ENCODE measurements around the gene CATSPERE. TPM values are rescaled to one million over a fixed set of nuclear protein-coding genes. Genes with fewer than 3 reads are reported as not detected.

The CATSPERE gene
- total and polyA plus RNA-seq, 2 of the 8 experiments (the other 6 are each of a cell fraction or from before 2014, with no cell fraction given) = 0.05 to 0.45 TPM

- Histone ChIP-seq H3K4me3 (ENCODE audit: extremely low read depth in 1 of 4, insufficient read depth in 2 of 4, low read depth in 3 of 4, low read length in 4 of 4) (no peak overlapping the region), H2BK15ac (ENCODE audit: low read length) (no peak overlapping the region), H3K79me1 (ENCODE audit: low read depth, low read length) (peaks cover 5% of the 10 kb centered on the region), H2BK5ac (ENCODE audit: low read depth, low read length) (no peak overlapping the region), H3K18ac (ENCODE audit: extremely low read depth, low read length) (no peak overlapping the region), H4K8ac (ENCODE audit: extremely low read depth, insufficient read depth, low read length) (no peak overlapping the region), H2AK5ac (ENCODE audit: low read depth, low read length) (no peak overlapping the region), H3K27me3 (replicated peaks in 1 of 4; ENCODE audit: control insufficient read depth in 3 of 4, extremely low read depth in 1 of 4, insufficient read depth in 3 of 4, low read length in 3 of 4) (no peaks in the 10 kb centered on the region), H3K56ac (replicated peaks; ENCODE audit: insufficient read length, low read depth, low read length) (no peak overlapping the region), H3K9me3 (ENCODE audit: insufficient read depth in 2 of 2, low read depth in 1 of 2, low read length in 1 of 2) (no peaks in the 10 kb centered on the region), H4K91ac (replicated peaks; ENCODE audit: insufficient read length, low read length) (no peak overlapping the region), H4K5ac (ENCODE audit: insufficient read length, low read depth, low read length) (no peak overlapping the region), H2BK20ac (ENCODE audit: low read length) (no peak overlapping the region), H3K14ac (ENCODE audit: insufficient read length) (no peak overlapping the region), H3K4me2 (ENCODE audit: insufficient read depth in 1 of 2, low read depth in 2 of 2, low read length in 2 of 2) (no peak overlapping the region), H2BK12ac (ENCODE audit: low read depth, low read length) (no peak overlapping the region), H3K36me3 (ENCODE audit: control insufficient read depth in 2 of 4, insufficient read depth in 4 of 4, low read length in 3 of 4) (peaks cover 0 to 32% (median 16%) of the 10 kb centered on the region in 4 experiments; a peak in 7 of 8 replicates), H2AFZ (ENCODE audit: low read length) (no peak overlapping the region), H3K9ac (replicated peaks in 1 of 4; ENCODE audit: extremely low read depth in 1 of 4, low read depth in 3 of 4, low read length in 3 of 4) (no peak overlapping the region), H3K79me2 (ENCODE audit: control insufficient read depth in 1 of 2, insufficient read depth in 2 of 2, low read length in 2 of 2) (peaks cover 0 to 50% of the 10 kb centered on the region in 2 experiments), H3K23ac (ENCODE audit: insufficient read length) (no peak overlapping the region), H3K4ac (replicated peaks; ENCODE audit: insufficient read length, low read depth, low read length) (no peak overlapping the region), H4K20me1 (replicated peaks in 1 of 2; ENCODE audit: control insufficient read depth in 1 of 2, insufficient read depth in 2 of 2, low read length in 2 of 2) (peaks cover 0 to 6% of the 10 kb centered on the region in 2 experiments), H2BK120ac (replicated peaks; ENCODE audit: low read depth, low read length) (no peak overlapping the region), H3K4me1 (replicated peaks in 1 of 4; ENCODE audit: control insufficient read depth in 3 of 4, insufficient read depth in 4 of 4, low read length in 3 of 4) (peaks cover 0 to 8% (median 6%) of the 10 kb centered on the region in 4 experiments; a peak in 6 of 7 replicates), H3K23me2 (ENCODE audit: low read depth, low read length) (no peaks in the 10 kb centered on the region), H3K27ac (ENCODE audit: low read depth, low read length) (no peak overlapping the region)
- FAIRE-seq = no peak
- CTCF ChIA-PET (ENCODE audit: partially characterized antibody) = no interaction called here
- POLR2A ChIA-PET (ENCODE audit: partially characterized antibody) = no interaction called here
- no peak for DNase-seq (ENCODE audit: low read depth in 1 of 2, low spot score in 2 of 2)
- TF ChIP-seq SIRT6 (IDR thresholded peaks at IDR 0.05; ENCODE audit: low read length) = no peak
- no peak for TF ChIP-seq EGR1 (IDR thresholded peaks at IDR 0.05; ENCODE audit: borderline replicate concordance, low read depth, low read length)
- no peak for TF ChIP-seq NANOG (IDR thresholded peaks at IDR 0.05; ENCODE audit: insufficient read depth, low read depth, low read length, poor library complexity, severe bottlenecking)
- TF ChIP-seq POLR2AphosphoS5 (IDR thresholded peaks at IDR 0.05; ENCODE audit: low read depth, low read length) = no peak
- no peak for TF ChIP-seq EP300 (IDR thresholded peaks at IDR 0.05; ENCODE audit: borderline replicate concordance in 1 of 2, low read depth in 2 of 2, low read length in 2 of 2)
- TF ChIP-seq CHD1 (IDR thresholded peaks at IDR 0.05; ENCODE audit: low read depth, low read length) = no peak
- TF ChIP-seq HDAC2 (IDR thresholded peaks at IDR 0.05; ENCODE audit: borderline replicate concordance in 1 of 2, low read depth in 2 of 2, low read length in 2 of 2) = no peak
- no peak for TF ChIP-seq FOSL1 (IDR thresholded peaks at IDR 0.05; ENCODE audit: insufficient read depth, low read depth, low read length)
- no peak for TF ChIP-seq CREB1 (IDR thresholded peaks at IDR 0.05)
- no peak for TF ChIP-seq RFX5 (IDR thresholded peaks at IDR 0.05; ENCODE audit: borderline replicate concordance, low read depth, low read length)
- no peak for TF ChIP-seq CBX8 (IDR thresholded peaks at IDR 0.05; ENCODE audit: borderline replicate concordance, low read depth, low read length)
- no peak for TF ChIP-seq USF2 (IDR thresholded peaks at IDR 0.05; ENCODE audit: low read length)
- no peak for TF ChIP-seq GTF2F1 (IDR thresholded peaks at IDR 0.05; ENCODE audit: borderline replicate concordance, low read depth, low read length)
- no peak for TF ChIP-seq BCL11A (IDR thresholded peaks at IDR 0.05; ENCODE audit: low read depth in 2 of 2, low read length in 2 of 2)
Measured at GRCh38 chr1:244437086-244437468, 24.0 kb upstream of the CATSPERE start.
